Posterior cingulate gyrus (tissue), 11 donors: Measurements from ENCODE around the gene APEH.

ENCODE experiments used
- DNase-seq, 10 donors: peaks; one replicate each; pipeline versions ENCODE4 v3.0.0 to v3.0.0-alpha.2; 2020 to 2021; ENCODE audit warnings: mixed read lengths in 3 of 10
- intact Hi-C: fragments of 100-400 bp; cut with DNase I; formaldehyde crosslinking; loops from one replicate; pipeline ENCODE4 v1.15.1; 2023

Gene APEH

DNA sequence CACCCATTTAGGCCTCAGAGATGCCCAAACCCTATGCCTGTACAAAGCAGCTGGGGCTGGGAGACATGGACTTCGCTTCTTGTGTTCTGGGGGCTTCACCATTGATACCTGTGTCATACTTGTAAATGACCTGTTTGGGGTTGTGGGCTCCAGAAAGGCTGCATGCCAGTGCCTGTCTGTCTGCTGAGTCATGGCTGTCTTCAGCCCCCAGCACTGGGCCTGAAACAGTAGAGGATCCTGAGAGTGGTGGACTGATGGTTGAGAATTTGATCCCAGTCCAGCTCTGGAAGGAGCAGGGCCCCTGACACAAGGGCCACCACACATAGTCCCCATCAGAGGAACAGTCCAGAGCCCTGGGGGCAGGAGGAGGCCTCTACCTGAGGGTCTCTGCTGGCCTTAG lies 24.6 kb upstream of the APEH start:
- peak in 2 of 10 donors; percentile 35 to 43 for DNase-seq
- intact Hi-C loops = no loop called here

- intact Hi-C loops = no loop called here
- DNase-seq = no peak
These were observed 24.0 kb upstream of the APEH start for GRCh38 chr3:49650177-49650576.

DNA sequence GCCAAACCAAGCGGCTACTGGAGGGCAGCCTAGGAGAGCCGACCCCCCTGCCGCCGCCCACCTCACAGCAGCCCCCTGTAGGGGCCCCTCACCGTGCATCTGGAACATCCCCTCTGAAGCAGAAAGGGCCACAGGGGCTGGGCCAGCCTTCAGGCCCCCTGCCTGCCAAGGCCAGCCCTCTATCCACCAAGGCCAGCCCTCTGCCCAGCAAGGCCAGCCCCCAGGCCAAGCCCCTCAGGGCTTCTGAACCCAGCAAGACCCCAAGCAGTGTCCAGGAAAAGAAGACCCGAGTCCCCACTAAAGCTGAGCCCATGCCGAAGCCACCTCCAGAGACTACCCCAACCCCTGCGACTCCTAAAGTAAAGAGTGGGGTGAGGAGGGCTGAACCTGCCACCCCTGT lies 23.5 kb upstream of the APEH start:
- peak in 2 of 10 donors; percentile 50 to 67 for DNase-seq

DNA sequence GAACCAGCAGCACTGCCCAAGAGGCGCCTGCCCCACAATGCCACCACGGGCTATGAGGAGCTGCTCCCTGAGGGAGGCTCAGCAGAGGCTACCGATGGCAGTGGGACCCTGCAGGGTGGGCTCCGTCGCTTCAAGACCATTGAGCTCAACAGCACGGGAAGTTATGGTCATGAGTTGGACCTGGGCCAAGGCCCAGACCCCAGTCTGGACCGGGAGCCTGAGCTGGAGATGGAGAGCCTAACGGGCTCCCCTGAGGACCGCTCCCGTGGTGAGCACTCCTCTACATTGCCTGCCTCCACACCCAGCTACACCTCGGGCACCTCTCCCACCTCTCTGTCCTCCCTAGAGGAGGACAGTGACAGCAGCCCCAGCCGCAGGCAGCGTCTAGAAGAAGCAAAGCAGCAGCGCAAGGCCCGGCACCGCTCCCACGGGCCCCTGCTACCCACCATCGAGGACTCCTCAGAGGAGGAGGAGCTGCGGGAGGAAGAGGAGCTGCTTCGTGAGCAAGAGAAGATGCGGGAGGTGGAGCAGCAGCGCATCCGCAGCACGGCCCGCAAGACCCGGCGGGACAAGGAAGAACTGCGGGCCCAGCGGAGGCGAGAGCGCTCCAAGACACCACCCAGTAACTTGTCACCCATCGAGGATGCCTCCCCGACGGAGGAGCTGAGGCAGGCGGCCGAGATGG lies 21.8 kb upstream of the APEH start:
- intact Hi-C loops = no loop called here
- peak in 2 of 10 donors; percentile 52 to 76 for DNase-seq

More for the DNA sequence above, 23.5 kb upstream of the APEH start:
- intact Hi-C loops = no loop called here

GRCh38 chr3:49652903-49653415 lies 21.2 kb upstream of the APEH start:
- DNase-seq = peak in 2 of 10 donors; percentile 27 to 43
- intact Hi-C loops = no loop called here

DNA sequence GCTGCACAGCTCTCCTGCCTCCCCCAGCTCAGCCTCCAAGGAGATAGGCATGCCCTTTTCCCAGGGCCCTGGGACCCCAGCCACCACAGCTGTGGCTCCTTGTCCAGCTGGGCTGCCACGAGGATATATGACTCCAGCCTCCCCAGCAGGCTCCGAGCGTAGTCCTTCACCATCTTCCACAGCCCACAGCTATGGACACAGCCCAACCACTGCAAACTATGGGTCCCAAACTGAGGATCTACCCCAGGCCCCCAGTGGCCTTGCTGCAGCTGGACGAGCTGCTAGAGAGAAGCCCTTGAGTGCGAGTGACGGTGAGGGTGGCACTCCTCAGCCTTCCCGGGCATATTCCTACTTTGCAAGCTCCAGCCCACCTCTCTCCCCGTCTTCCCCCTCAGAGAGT lies 20.5 kb upstream of the APEH start:
- DNase-seq = peak in 2 of 10 donors; percentile 40 to 51
- intact Hi-C loops = no loop called here

DNA sequence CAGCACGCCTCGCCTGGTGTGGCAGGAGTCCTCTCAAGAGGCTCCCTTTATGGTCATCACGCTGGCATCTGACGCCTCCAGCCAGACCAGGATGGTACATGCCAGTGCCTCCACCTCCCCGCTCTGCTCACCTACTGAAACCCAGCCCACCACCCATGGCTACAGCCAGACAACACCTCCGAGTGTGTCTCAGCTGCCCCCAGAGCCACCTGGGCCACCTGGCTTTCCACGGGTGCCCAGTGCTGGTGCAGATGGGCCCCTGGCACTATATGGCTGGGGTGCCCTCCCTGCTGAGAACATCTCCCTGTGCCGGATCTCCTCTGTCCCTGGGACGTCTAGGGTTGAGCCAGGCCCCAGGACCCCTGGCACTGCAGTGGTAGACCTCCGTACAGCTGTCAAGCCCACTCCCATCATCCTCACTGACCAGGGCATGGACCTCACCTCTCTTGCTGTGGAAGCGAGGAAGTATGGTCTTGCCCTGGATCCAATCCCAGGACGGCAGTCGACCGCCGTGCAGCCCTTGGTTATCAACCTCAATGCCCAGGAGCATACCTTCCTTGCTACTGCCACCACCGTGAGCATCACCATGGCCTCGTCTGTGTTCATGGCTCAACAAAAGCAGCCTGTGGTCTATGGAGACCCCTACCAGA lies 19.9 kb upstream of the APEH start:
- intact Hi-C loops = no loop called here
- DNase-seq = peak in 2 of 10 donors; percentile 52 to 63

DNA sequence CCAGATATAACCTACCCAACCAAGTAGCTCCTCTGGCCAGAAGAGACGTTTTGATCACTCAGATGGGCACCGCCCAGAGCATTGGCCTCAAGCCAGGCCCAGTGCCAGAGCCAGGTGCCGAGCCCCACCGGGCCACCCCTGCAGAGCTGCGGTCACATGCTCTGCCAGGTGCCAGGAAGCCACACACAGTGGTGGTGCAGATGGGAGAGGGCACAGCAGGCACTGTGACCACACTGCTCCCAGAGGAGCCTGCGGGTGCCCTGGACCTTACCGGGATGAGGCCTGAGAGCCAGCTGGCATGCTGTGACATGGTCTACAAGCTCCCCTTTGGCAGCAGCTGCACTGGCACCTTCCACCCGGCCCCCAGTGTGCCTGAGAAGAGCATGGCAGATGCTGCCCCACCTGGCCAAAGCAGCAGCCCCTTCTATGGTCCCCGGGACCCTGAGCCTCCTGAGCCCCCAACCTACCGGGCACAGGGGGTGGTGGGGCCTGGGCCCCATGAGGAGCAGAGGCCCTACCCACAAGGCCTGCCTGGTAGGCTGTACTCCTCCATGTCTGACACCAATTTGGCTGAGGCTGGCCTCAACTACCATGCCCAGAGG lies 19.1 kb upstream of the APEH start:
- DNase-seq = peak in 2 of 10 donors; percentile 68 to 81
- intact Hi-C loops = no loop called here

DNA sequence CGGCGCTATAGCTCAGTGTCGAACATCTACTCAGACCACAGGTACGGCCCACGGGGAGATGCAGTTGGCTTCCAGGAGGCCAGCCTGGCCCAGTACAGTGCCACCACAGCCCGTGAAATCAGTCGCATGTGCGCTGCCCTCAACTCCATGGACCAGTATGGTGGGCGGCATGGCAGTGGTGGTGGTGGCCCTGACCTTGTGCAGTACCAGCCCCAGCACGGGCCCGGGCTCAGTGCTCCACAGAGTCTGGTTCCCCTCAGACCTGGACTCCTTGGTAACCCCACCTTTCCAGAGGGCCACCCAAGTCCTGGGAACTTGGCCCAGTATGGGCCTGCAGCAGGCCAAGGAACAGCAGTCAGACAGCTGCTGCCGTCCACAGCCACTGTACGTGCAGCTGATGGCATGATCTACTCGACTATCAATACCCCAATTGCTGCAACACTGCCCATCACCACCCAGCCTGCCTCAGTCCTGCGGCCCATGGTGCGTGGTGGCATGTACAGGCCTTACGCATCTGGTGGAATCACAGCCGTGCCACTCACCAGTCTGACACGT lies 18.3 kb upstream of the APEH start:
- no peak for DNase-seq
- intact Hi-C loops = no loop called here

GRCh38 chr3:49656541-49657112 lies 17.5 kb upstream of the APEH start:
- intact Hi-C loops = no loop called here
- peak in 3 of 10 donors; percentile 40 to 92 (median 49) for DNase-seq

GRCh38 chr3:49657208-49657915 lies 16.8 kb upstream of the APEH start:
- DNase-seq = peak in 5 of 10 donors; percentile 42 to 92 (median 87)
- intact Hi-C loops = no loop called here

DNA sequence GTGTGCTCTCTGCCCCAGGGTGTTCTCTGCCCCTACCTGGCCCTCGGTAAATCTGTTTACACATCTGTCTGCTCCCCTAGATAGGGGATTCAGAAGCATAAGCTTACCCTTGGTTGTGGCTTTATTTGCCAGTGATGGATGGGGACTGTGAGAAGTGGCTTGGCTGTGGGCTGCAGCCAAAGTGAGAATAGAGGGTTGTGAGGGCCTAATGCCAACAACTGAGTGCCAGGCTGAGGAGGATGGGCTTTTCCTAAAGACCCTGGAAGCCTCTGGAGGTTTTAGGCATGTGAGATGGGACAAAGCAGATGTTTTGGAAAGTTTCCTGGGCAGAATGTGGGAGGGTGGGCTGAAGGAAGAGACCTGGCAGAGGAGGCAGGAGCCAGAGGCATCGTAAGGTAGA lies 15.4 kb upstream of the APEH start:
- intact Hi-C loops = no loop called here
- no peak for DNase-seq

DNA sequence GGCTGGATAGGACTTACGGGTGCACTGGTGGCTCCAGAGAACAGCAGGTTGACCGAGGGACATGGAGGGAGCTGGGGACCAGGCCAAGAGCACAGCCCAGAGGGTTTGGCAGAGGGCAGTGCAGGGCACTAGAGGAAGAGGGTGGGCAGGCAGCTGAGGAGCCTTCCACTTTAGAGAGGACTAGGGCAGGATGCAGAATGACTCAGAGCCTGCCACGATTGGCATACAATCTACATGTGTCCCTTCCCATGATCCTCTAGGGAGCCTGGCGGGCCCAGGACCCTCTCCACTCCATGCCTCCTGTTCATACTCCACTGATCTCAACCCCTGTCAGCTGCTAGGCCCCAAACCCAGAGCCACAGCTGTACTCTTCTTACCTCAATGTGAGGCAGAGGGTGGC lies 14.4 kb upstream of the APEH start:
- intact Hi-C loops = no loop called here
- no peak for DNase-seq

DNA sequence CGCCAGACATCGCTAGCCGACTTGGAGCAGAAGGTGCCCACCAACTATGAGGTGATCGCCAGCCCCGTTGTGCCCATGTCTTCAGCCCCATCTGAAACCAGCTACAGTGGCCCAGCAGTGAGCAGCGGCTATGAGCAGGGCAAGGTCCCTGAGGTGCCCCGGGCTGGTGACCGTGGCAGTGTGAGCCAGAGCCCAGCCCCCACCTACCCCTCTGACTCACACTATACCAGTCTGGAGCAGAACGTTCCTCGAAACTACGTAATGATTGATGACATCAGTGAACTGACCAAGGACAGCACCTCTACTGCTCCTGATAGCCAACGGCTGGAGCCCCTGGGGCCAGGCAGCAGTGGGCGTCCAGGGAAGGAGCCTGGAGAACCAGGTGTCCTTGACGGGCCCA lies 12.9 kb upstream of the APEH start:
- DNase-seq = no peak
- intact Hi-C loops = no loop called here

DNA sequence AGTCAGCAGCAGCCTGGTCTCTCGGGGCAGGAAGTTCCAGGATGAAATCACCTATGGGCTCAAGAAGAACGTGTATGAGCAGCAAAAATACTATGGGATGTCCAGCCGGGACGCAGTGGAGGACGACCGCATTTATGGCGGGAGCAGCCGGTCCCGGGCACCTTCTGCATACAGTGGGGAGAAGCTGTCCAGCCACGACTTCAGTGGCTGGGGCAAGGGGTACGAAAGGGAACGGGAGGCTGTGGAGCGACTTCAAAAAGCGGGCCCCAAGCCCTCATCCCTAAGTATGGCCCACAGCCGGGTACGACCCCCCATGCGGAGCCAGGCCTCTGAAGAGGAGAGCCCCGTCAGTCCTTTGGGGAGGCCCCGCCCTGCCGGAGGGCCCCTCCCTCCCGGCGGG lies 12.1 kb upstream of the APEH start:
- intact Hi-C loops = no loop called here
- DNase-seq = no peak

- no peak for DNase-seq
- intact Hi-C loops = no loop called here
These were observed 11.3 kb upstream of the APEH start for GRCh38 chr3:49662720-49663413.

DNA sequence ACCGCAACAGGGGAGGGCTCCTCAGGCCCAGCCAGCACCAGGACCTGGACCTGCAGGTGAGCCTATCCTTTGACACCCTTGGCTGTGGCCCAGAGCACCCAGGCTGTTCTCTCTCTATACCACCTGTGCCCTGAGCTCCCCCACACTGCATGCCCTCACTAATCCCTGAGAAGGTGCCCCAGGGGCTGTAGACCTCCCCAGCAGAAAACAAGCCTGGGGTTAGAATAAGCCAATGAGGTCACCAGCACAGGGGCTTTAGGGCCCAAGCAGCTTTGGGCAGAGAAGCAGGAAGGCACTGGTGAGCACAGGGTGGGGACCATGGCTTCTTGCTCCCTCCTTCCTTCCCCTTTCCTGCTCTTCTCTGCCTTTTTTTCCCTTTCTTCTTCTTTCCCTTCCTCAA lies 10.3 kb upstream of the APEH start:
- DNase-seq = no peak
- intact Hi-C loops = no loop called here

GRCh38 chr3:49664300-49664699 lies 9.9 kb upstream of the APEH start:
- intact Hi-C loops = no loop called here
- DNase-seq = no peak

GRCh38 chr3:49665822-49666519 lies 8.2 kb upstream of the APEH start:
- no peak for DNase-seq
- intact Hi-C loops = no loop called here
